Subcutaneous adipose tissue (tissue), 4 donors: ENCODE results near the gene KCTD15. TPM values are rescaled to one million over a fixed set of nuclear protein-coding genes. Genes with fewer than 3 reads are reported as not detected.

Experiments used
- CTCF ChIP-seq: fragments of 450-650 bp; IDR thresholded peaks from one replicate; pipeline ENCODE4 v1.5.1; 2016; ENCODE audit warnings: low read depth, mild to moderate bottlenecking, control low read depth, antibody characterized with exemption, moderate library complexity
- total RNA-seq, 4 donors: library from RNA; depleted of rRNA; stranded (reverse); fragments of >200 nt; gene quantifications; one replicate each; pipeline ENCODE4 v1.1.0, GENCODE V29; 2016

KCTD15 gene
- total RNA-seq, 4 donors from 2014 or later: 8.2 to 26.2 (median 13.7) TPM

GRCh38 chr19:33828266-33829075, 31.8 kb downstream of the KCTD15 start:
- TF ChIP-seq CTCF: no peak

GRCh38 chr19:33830264-33830663, 33.6 kb downstream of the KCTD15 start:
- no peak for TF ChIP-seq CTCF

GRCh38 chr19:33831825-33832224, 35.2 kb downstream of the KCTD15 start:
- TF ChIP-seq CTCF: no peak

- TF ChIP-seq CTCF: no peak
Measured at GRCh38 chr19:33832633-33833032, 36.0 kb downstream of the KCTD15 start.

GRCh38 chr19:33840382-33840781, 43.7 kb downstream of the KCTD15 start:
- no peak for TF ChIP-seq CTCF

- no peak for TF ChIP-seq CTCF
Measured at GRCh38 chr19:33840783-33841182, 44.1 kb downstream of the KCTD15 start.

GRCh38 chr19:33841685-33842084, 45.0 kb downstream of the KCTD15 start:
- no peak for TF ChIP-seq CTCF
